Fibroblast of lung (primary cell): ENCODE measurements around the gene EOGT.

Experiments
- EZH2 ChIP-seq: IDR thresholded peaks from 2 replicates; pipeline ENCODE4 v1.5.1; 2012; ENCODE audit warnings: low read length, control low read depth, mild to moderate bottlenecking; ENCODE audit errors: missing control alignments
- TF ChIP-seq, protein P1 (sequence below), 2 donors: IDR thresholded peaks in 1 of 2; conservative IDR thresholded peaks in 1 of 2; 1 replicate in 1 of 2; 2 replicates in 1 of 2; pipeline ENCODE4 v1.5.1; 2011 to 2012; ENCODE audit warnings: low read length in 2 of 2, control low read depth in 1 of 2, inconsistent platforms in 1 of 2, low read depth in 1 of 2, mild to moderate bottlenecking in 1 of 2

DNA sequence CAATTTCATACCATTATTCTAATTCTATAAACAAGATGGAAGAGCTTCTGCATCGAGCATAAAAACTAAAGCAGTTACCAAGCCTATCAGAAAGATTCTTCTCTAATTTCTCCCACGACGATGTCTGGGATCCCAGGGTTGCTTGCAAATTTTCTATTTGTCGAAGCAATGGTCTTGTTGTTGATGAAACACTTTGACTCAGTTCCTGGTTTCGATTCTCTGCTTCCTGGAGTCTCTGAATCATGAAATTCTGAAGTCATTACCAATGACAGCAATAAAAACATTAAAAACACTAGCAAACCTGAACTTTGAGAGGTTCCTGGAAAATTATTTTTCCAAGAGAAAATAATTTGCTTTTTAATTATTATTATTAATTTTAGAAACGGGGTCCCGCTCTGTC lies 20.0 kb upstream of the EOGT start:
- TF ChIP-seq EZH2, result no peak
- TF ChIP-seq, protein P1, sequence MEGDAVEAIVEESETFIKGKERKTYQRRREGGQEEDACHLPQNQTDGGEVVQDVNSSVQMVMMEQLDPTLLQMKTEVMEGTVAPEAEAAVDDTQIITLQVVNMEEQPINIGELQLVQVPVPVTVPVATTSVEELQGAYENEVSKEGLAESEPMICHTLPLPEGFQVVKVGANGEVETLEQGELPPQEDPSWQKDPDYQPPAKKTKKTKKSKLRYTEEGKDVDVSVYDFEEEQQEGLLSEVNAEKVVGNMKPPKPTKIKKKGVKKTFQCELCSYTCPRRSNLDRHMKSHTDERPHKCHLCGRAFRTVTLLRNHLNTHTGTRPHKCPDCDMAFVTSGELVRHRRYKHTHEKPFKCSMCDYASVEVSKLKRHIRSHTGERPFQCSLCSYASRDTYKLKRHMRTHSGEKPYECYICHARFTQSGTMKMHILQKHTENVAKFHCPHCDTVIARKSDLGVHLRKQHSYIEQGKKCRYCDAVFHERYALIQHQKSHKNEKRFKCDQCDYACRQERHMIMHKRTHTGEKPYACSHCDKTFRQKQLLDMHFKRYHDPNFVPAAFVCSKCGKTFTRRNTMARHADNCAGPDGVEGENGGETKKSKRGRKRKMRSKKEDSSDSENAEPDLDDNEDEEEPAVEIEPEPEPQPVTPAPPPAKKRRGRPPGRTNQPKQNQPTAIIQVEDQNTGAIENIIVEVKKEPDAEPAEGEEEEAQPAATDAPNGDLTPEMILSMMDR (conservative IDR thresholded peaks at IDR 0.05 in 1 of 2, IDR thresholded peaks at IDR 0.05 in 1 of 2; ENCODE audit: low read depth in 1 of 2, low read length in 2 of 2), result no peak
